ENCODE results near the gene WHRN. TPM values are rescaled to one million over a fixed set of nuclear protein-coding genes. Genes with fewer than 3 reads are reported as not detected.

WHRN gene
- total and polyA plus RNA-seq, 2 experiments from 2014 or later, result 8.3 to 8.9 TPM

- no peaks in the 10 kb centered on the region for H3K27me3 ChIP-seq (ENCODE audit: insufficient read depth)
- no peak for TF ChIP-seq NANOG (IDR thresholded peaks at IDR 0.05; ENCODE audit: borderline replicate concordance)
- TF ChIP-seq REST (IDR thresholded peaks at IDR 0.05; ENCODE audit: unreplicated experiment), result no peak
- no peak for TF ChIP-seq ETS1 (IDR thresholded peaks at IDR 0.05)
- no peak for TF ChIP-seq POLR2AphosphoS5 (IDR thresholded peaks at IDR 0.05; ENCODE audit: low read depth)
- TF ChIP-seq ZNF331 (CRISPR knock-in tag; IDR thresholded peaks at IDR 0.05; ENCODE audit: low read depth), result no peak
- no peak for TF ChIP-seq CREB1 (CRISPR knock-in tag; IDR thresholded peaks at IDR 0.05; ENCODE audit: low read depth)
- no peak for TF ChIP-seq CTCF (conservative IDR thresholded peaks at IDR 0.05; ENCODE audit: low read depth in 2 of 2)
- TF ChIP-seq ZNF462 (CRISPR knock-in tag; IDR thresholded peaks at IDR 0.05), result no peak
- no peak for TF ChIP-seq JUNB (IDR thresholded peaks at IDR 0.05; ENCODE audit: unreplicated experiment)
- TF ChIP-seq STAT1 (IDR thresholded peaks at IDR 0.05; ENCODE audit: unreplicated experiment), result no peak
- TF ChIP-seq ZNF114 (CRISPR knock-in tag; IDR thresholded peaks at IDR 0.05), result no peak
Observed at GRCh38 chr9:114470121-114470520, 35.2 kb downstream of the WHRN start.

More at GRCh38 chr9:114470121-114470520, 35.2 kb downstream of the WHRN start:
- Histone ChIP-seq H3K4me3 (no peak overlapping the region), H3K36me3 (ENCODE audit: insufficient read depth) (no peaks in the 10 kb centered on the region), H3F3A (replicated peaks; ENCODE audit: low read depth) (no peaks in the 10 kb centered on the region), H2AFZ (no peak overlapping the region), H4K20me1 (replicated peaks; ENCODE audit: insufficient read depth) (no peaks in the 10 kb centered on the region), H3K27ac (ENCODE audit: low read depth) (no peak overlapping the region), H3K9me2 (ENCODE audit: insufficient read depth) (no peaks in the 10 kb centered on the region), H3K4me2 (no peak overlapping the region), H3K79me2 (replicated peaks; ENCODE audit: insufficient read depth) (no peaks in the 10 kb centered on the region), H3K4me1 (ENCODE audit: insufficient read depth) (no peaks in the 10 kb centered on the region)
- DNase-seq (ENCODE audit: low spot score) (no peak), ATAC-seq (no peak)
- peaks cover 17% of the 10 kb centered on the region for H3K27me3 Mint-ChIP-seq (ENCODE audit: insufficient read depth, low read depth, poor library complexity)
- no peak overlapping the region for H3K27ac Mint-ChIP-seq
- peaks cover 3% of the 10 kb centered on the region for H3K36me3 Mint-ChIP-seq (ENCODE audit: low read depth)
- peaks cover 3% of the 10 kb centered on the region; the same call in 2 of the 3 replicates for H3K9me3 Mint-ChIP-seq
- H3K4me1 Mint-ChIP-seq, result peaks cover 20% of the 10 kb centered on the region
- no peak overlapping the region for H3K4me3 Mint-ChIP-seq

Data from GM23338 (cell line).